Ascending aorta (tissue), 2 donors: ENCODE measurements around the gene PRKCA. TPM values are rescaled to one million over a fixed set of nuclear protein-coding genes. Genes with fewer than 3 reads are reported as not detected.

Experiments used
- DNase-seq, 2 donors: peaks; one replicate each; pipeline ENCODE4 v3.0.0-alpha.2; 2019; ENCODE audit warnings: low spot score in 2 of 2
- H3K27ac ChIP-seq, 2 donors: fragments of 200-600 bp; sonication (generic); one replicate each; pipeline ENCODE4 v1.5.1; 2016 to 2017; ENCODE audit warnings: mild to moderate bottlenecking in 1 of 2
- H3K27me3 ChIP-seq: fragments of 200-600 bp; sonication (generic); one replicate; pipeline ENCODE4 v1.5.1; 2017
- H3K36me3 ChIP-seq, 2 donors: fragments of 200-600 bp; sonication (generic); one replicate each; pipeline ENCODE4 v1.5.1; 2016
- H3K4me1 ChIP-seq, 2 donors: fragments of 200-600 bp; sonication (generic); one replicate each; pipeline ENCODE4 v1.5.1; 2016 to 2017; ENCODE audit warnings: mild to moderate bottlenecking in 1 of 2
- H3K4me3 ChIP-seq, 2 donors: fragments of 200-600 bp; sonication (generic); one replicate each; pipeline ENCODE4 v1.5.1; 2016 to 2017; ENCODE audit warnings: mild to moderate bottlenecking in 1 of 2
- H3K9me3 ChIP-seq, 2 donors: fragments of 200-600 bp; sonication (generic); one replicate each; pipeline ENCODE4 v1.5.1; 2016
- intact Hi-C: fragments of 100-400 bp; cut with DNase I; formaldehyde crosslinking; loops from one replicate; pipeline ENCODE4 v1.15.1; 2023
- total RNA-seq: library from RNA; depleted of rRNA; stranded (reverse); fragments of >200 nt; gene quantifications from one replicate; pipeline ENCODE4 v1.1.0, GENCODE V29; 2016
- TF ChIP-seq, protein P1 (sequence below), 3 experiments: fragments of 200-600 bp in 2 of 3; fragments of 450-650 bp in 1 of 3; sonication (generic) in 2 of 3; IDR thresholded peaks; one replicate each; pipeline ENCODE4 v1.5.1; 2016 to 2019; ENCODE audit warnings: antibody characterized with exemption in 3 of 3, mild to moderate bottlenecking in 1 of 3, moderate library complexity in 1 of 3

Gene PRKCA
- total RNA-seq, 1 donor from 2014 or later = 3.2 TPM

DNA sequence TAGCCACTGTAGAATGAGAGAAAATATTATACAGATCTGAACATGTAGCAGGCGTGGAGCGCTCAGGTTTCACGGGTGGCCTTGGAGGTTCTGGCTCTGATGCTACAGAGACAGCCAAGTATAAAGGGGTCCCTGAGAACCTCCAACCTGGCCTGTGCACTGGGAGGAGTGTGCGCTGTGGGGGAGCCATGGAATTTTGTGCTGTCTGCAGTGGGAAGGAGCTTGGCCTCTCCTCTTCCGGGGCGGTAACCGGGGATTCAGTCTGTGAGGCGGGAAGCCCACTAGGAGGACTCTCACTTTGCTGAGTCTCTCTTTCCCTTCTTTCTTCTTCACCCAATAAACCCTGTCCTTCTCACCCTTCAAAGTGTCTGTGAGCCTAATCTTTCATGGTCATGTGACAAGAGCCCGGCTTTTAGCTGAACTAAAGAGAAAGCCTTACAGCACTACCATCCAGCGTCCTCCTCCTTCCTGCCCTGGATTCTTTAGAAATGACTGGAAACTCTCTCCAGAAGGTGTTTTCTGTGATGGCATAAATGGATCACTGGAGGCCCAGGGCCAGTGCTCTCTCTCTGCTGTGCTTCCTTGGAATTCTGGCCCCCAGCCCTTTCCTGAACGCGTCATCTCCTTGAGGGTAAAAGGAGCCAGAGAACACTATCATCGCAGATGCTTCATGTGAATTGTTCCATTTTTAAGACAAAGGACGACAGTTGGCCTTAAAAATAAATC is 300.4 kb downstream of the PRKCA start:
- no peak overlapping the region for H3K27ac ChIP-seq
- no peaks in the 10 kb centered on the region for H3K4me1 ChIP-seq
- H3K36me3 ChIP-seq = no peaks in the 10 kb centered on the region
- intact Hi-C loops = no loop called here
- H3K9me3 ChIP-seq = no peaks in the 10 kb centered on the region
- DNase-seq = no peak
- TF ChIP-seq, protein P1, sequence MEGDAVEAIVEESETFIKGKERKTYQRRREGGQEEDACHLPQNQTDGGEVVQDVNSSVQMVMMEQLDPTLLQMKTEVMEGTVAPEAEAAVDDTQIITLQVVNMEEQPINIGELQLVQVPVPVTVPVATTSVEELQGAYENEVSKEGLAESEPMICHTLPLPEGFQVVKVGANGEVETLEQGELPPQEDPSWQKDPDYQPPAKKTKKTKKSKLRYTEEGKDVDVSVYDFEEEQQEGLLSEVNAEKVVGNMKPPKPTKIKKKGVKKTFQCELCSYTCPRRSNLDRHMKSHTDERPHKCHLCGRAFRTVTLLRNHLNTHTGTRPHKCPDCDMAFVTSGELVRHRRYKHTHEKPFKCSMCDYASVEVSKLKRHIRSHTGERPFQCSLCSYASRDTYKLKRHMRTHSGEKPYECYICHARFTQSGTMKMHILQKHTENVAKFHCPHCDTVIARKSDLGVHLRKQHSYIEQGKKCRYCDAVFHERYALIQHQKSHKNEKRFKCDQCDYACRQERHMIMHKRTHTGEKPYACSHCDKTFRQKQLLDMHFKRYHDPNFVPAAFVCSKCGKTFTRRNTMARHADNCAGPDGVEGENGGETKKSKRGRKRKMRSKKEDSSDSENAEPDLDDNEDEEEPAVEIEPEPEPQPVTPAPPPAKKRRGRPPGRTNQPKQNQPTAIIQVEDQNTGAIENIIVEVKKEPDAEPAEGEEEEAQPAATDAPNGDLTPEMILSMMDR (IDR thresholded peaks at IDR 0.05) = no peak
- H3K4me3 ChIP-seq = no peak overlapping the region
- no peaks in the 10 kb centered on the region for H3K27me3 ChIP-seq

DNA sequence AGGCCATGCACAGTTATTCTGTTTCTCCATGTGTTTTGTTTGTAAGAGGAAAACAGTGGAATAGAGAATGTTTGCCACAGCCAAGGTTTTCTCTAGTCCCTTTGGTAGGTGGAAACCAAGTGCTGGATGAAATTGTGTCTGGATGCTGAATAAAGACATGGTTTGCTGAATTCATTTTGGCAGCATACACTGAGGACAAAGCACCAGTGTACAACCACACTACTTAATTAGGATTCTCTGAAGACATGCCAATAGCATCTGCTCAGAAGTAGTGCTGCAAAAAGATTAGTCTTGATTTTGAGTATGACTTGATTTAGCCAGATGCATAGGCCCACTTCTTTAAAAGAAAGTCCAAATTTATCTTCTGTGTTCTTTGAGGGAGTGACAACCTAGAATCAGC is 302.0 kb downstream of the PRKCA start:
- no peak for DNase-seq
- Histone ChIP-seq H3K4me1 (no peaks in the 10 kb centered on the region), H3K27ac (no peak overlapping the region), H3K4me3 (no peak overlapping the region), H3K27me3 (no peaks in the 10 kb centered on the region), H3K36me3 (no peaks in the 10 kb centered on the region), H3K9me3 (no peaks in the 10 kb centered on the region)
- intact Hi-C loops = no loop called here
- TF ChIP-seq, protein P1 (IDR thresholded peaks at IDR 0.05) = no peak

DNA sequence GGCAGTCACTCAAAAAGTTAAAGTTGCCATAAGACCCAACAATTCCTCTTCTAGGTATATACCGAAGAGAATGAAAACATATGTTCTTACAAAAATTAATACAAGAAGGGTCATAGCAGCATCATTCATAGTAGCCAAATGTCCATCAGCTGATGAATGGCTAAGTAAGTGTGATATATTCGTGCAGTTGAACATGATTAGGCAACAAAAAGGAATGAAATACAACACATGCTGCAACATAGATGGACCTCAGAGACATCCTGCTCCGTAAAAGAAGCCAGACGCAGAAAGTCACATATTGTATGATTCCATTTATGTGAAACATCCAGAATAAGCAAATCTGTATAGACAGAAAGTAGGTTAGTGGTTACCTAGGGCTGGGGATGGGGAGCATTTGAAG is 303.1 kb downstream of the PRKCA start:
- H3K9me3 ChIP-seq = peaks cover 0 to under 1% of the 10 kb centered on the region in 2 donors

DNA sequence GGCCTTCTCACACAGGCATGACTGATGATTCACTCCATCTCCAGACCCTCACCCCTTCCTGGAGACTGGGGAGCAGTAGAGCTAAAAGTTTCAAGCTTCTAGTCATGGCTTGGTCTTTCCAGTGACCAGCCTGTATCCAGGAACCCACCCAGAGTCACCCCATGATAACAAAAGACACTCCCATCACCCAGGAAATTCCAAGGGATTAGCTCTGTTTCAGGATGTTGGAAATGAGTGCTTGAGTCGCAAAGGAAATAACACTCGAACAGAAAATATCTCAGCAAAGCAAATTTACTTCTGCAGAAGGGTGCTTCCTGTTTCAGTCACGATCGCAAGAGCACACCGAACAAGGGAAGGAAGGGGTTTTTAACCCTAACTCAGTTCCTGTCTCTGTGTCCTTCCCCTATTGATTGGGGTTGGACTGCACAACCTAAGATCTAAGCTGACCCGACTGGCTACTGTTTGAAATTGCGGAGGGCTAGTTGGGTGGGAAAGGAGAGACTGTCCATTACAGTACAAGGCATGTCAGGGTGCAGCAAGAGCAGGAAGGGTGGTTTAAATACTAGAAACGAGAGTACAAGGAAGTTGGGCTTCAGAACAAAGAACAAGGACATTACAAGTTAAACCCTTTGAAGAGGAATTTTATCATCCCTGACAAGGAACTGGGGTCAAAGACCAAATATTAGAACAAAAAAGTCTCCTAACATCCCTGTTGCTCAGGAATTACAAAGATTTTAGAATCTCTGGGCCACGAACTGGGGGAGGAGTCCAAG is 308.1 kb downstream of the PRKCA start:
- TF ChIP-seq, protein P1 (IDR thresholded peaks at IDR 0.05) = no peak
- intact Hi-C loops = no loop called here
- H3K9me3 ChIP-seq = peaks cover 0 to 12% of the 10 kb centered on the region in 2 donors
- H3K36me3 ChIP-seq = no peaks in the 10 kb centered on the region
- H3K27me3 ChIP-seq = no peaks in the 10 kb centered on the region
- H3K4me1 ChIP-seq = no peaks in the 10 kb centered on the region
- DNase-seq = no peak
- no peak overlapping the region for H3K27ac ChIP-seq
- no peak overlapping the region for H3K4me3 ChIP-seq

More for the DNA sequence above, 303.1 kb downstream of the PRKCA start:
- no peaks in the 10 kb centered on the region for H3K4me1 ChIP-seq
- no peak overlapping the region for H3K4me3 ChIP-seq
- TF ChIP-seq, protein P1 (IDR thresholded peaks at IDR 0.05) = no peak
- no peak overlapping the region for H3K27ac ChIP-seq
- intact Hi-C loops = no loop called here
- H3K36me3 ChIP-seq = no peaks in the 10 kb centered on the region
- H3K27me3 ChIP-seq = no peaks in the 10 kb centered on the region
- no peak for DNase-seq

DNA sequence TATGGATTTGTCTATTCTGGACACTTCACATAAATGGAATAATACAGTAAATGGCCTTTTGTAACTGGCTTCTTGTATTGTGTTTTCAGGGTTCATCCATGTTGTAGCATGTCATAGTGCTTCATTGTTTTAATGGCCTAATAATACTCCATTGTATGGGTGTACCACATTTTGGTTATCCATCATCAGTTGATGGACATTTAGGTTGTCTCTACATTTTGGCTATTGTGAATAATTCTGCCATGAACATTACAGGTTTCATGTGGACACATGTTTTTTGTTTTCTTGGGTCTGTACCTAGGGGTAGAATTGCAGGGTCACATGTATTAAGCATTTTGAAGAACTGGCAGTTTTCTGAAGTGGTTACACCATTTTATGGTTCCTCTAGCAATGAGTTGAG is 309.0 kb downstream of the PRKCA start:
- H3K9me3 ChIP-seq = peaks cover 0 to 12% of the 10 kb centered on the region in 2 donors
- intact Hi-C loops = no loop called here
- H3K36me3 ChIP-seq = no peaks in the 10 kb centered on the region
- H3K4me1 ChIP-seq = no peaks in the 10 kb centered on the region
- H3K27ac ChIP-seq = no peak overlapping the region
- no peak overlapping the region for H3K4me3 ChIP-seq
- TF ChIP-seq, protein P1 (IDR thresholded peaks at IDR 0.05) = no peak
- H3K27me3 ChIP-seq = no peaks in the 10 kb centered on the region
- no peak for DNase-seq
